ENCODE data around the gene LSP1. TPM values are rescaled to one million over a fixed set of nuclear protein-coding genes. Genes with fewer than 3 reads are reported as not detected.

LSP1 gene
- total and polyA plus RNA-seq, 2 donors (not counting 1 experiment from before 2014, with no cell fraction given), result 0.19 to 1.8 TPM

GRCh38 chr11:1817000-1817399 is 35.9 kb upstream of the LSP1 start:
- Histone ChIP-seq H3K4me2 (ENCODE audit: extremely low read depth, insufficient read depth, low read length) (no peak overlapping the region), H2AFZ (ENCODE audit: low read length) (no peak overlapping the region), H3K27me3 (ENCODE audit: control insufficient read depth, insufficient read depth, low read length) (no peaks in the 10 kb centered on the region), H3K9me3 (ENCODE audit: control insufficient read depth, insufficient read depth, low read depth, low read length) (no peaks in the 10 kb centered on the region), H3K79me2 (ENCODE audit: control insufficient read depth, insufficient read depth, low read length) (no peaks in the 10 kb centered on the region), H3K27ac (ENCODE audit: insufficient read depth, low read length) (no peak overlapping the region), H3K4me1 (ENCODE audit: control insufficient read depth, extremely low read depth, insufficient read depth, low read length) (no peaks in the 10 kb centered on the region), H4K20me1 (ENCODE audit: control insufficient read depth, extremely low read depth, insufficient read depth, low read length) (no peaks in the 10 kb centered on the region), H3K36me3 (ENCODE audit: control insufficient read depth, insufficient read depth, low read length) (no peaks in the 10 kb centered on the region), H3K9ac (ENCODE audit: insufficient read depth, low read length) (no peak overlapping the region), H3K4me3 (replicated peaks in 1 of 4; ENCODE audit: control extremely low read depth in 1 of 4, insufficient read depth in 1 of 4, low read depth in 3 of 4, low read length in 4 of 4) (no peak overlapping the region)
- no peak for DNase-seq (ENCODE audit: low read depth in 2 of 2)
- TF ChIP-seq CTCF (conservative IDR thresholded peaks at IDR 0.05 in 1 of 2, IDR thresholded peaks at IDR 0.05 in 1 of 2; ENCODE audit: low read depth in 1 of 2, low read length in 2 of 2), result no peak
- TF ChIP-seq EZH2 (IDR thresholded peaks at IDR 0.05; ENCODE audit: low read length, missing control alignments), result no peak

- Histone ChIP-seq H3K79me2 (ENCODE audit: control insufficient read depth, insufficient read depth, low read length) (no peaks in the 10 kb centered on the region), H3K27ac (ENCODE audit: insufficient read depth, low read length) (no peak overlapping the region), H3K27me3 (ENCODE audit: control insufficient read depth, insufficient read depth, low read length) (no peaks in the 10 kb centered on the region), H4K20me1 (ENCODE audit: control insufficient read depth, extremely low read depth, insufficient read depth, low read length) (no peaks in the 10 kb centered on the region), H2AFZ (ENCODE audit: low read length) (no peak overlapping the region), H3K4me1 (ENCODE audit: control insufficient read depth, extremely low read depth, insufficient read depth, low read length) (no peaks in the 10 kb centered on the region), H3K36me3 (ENCODE audit: control insufficient read depth, insufficient read depth, low read length) (no peaks in the 10 kb centered on the region), H3K4me3 (replicated peaks in 1 of 4; ENCODE audit: control extremely low read depth in 1 of 4, insufficient read depth in 1 of 4, low read depth in 3 of 4, low read length in 4 of 4) (no peak overlapping the region), H3K4me2 (ENCODE audit: extremely low read depth, insufficient read depth, low read length) (no peak overlapping the region), H3K9me3 (ENCODE audit: control insufficient read depth, insufficient read depth, low read depth, low read length) (no peaks in the 10 kb centered on the region), H3K9ac (ENCODE audit: insufficient read depth, low read length) (no peak overlapping the region)
- DNase-seq (ENCODE audit: low read depth in 2 of 2), result no peak
- TF ChIP-seq EZH2 (IDR thresholded peaks at IDR 0.05; ENCODE audit: low read length, missing control alignments) (no peak), CTCF (conservative IDR thresholded peaks at IDR 0.05 in 1 of 2, IDR thresholded peaks at IDR 0.05 in 1 of 2; ENCODE audit: low read depth in 1 of 2, low read length in 2 of 2) (no peak)
These were observed 35.4 kb upstream of the LSP1 start for GRCh38 chr11:1817511-1817910.

GRCh38 chr11:1819074-1819473 is 33.8 kb upstream of the LSP1 start:
- H2AFZ ChIP-seq (ENCODE audit: low read length), result no peak overlapping the region
- no peaks in the 10 kb centered on the region for H3K79me2 ChIP-seq (ENCODE audit: control insufficient read depth, insufficient read depth, low read length)
- DNase-seq (ENCODE audit: low read depth in 2 of 2), result no peak
- no peak overlapping the region for H3K27ac ChIP-seq (ENCODE audit: insufficient read depth, low read length)
- no peak overlapping the region for H3K4me2 ChIP-seq (ENCODE audit: extremely low read depth, insufficient read depth, low read length)
- no peak overlapping the region for H3K4me3 ChIP-seq (replicated peaks in 1 of 4; ENCODE audit: control extremely low read depth in 1 of 4, insufficient read depth in 1 of 4, low read depth in 3 of 4, low read length in 4 of 4)
- H3K9me3 ChIP-seq (ENCODE audit: control insufficient read depth, insufficient read depth, low read depth, low read length), result no peaks in the 10 kb centered on the region
- H3K36me3 ChIP-seq (ENCODE audit: control insufficient read depth, insufficient read depth, low read length), result no peaks in the 10 kb centered on the region
- H3K9ac ChIP-seq (ENCODE audit: insufficient read depth, low read length), result no peak overlapping the region
- no peaks in the 10 kb centered on the region for H3K4me1 ChIP-seq (ENCODE audit: control insufficient read depth, extremely low read depth, insufficient read depth, low read length)
- no peaks in the 10 kb centered on the region for H3K27me3 ChIP-seq (ENCODE audit: control insufficient read depth, insufficient read depth, low read length)
- no peaks in the 10 kb centered on the region for H4K20me1 ChIP-seq (ENCODE audit: control insufficient read depth, extremely low read depth, insufficient read depth, low read length)
- TF ChIP-seq EZH2 (IDR thresholded peaks at IDR 0.05; ENCODE audit: low read length, missing control alignments) (no peak), CTCF (conservative IDR thresholded peaks at IDR 0.05 in 1 of 2, IDR thresholded peaks at IDR 0.05 in 1 of 2; ENCODE audit: low read depth in 1 of 2, low read length in 2 of 2) (no peak)

Measured in fibroblast of lung (primary cell).